Loucy (cell line): ENCODE results near the gene PLEK2.
"Not testable (repeated sequence)": the region's sequence is repeated elsewhere in the genome, so short reads cannot be mapped to it uniquely, and the experiment has no call there.

ENCODE experiments used
- H2AFZ ChIP-seq: fragments of 200-600 bp; sonication (generic); 2 replicates; pipeline ENCODE4 v1.6.0; 2016; ENCODE audit warnings: antibody characterized with exemption, mild to moderate bottlenecking, low read length, moderate library complexity
- H3F3A ChIP-seq: fragments of 200-600 bp; 2 replicates; pipeline ENCODE4 v1.6.0; 2016; ENCODE audit warnings: antibody characterized with exemption, low read depth, mild to moderate bottlenecking
- H3K27me3 ChIP-seq: fragments of 200-600 bp; sonication (generic); 2 replicates; pipeline ENCODE4 v1.6.1; 2014; ENCODE audit warnings: low read length, mild to moderate bottlenecking; ENCODE audit not compliant: insufficient read depth, poor library complexity, severe bottlenecking
- H3K36me3 ChIP-seq: fragments of 200-600 bp; sonication (generic); 2 replicates; pipeline ENCODE4 v1.6.1; 2016; ENCODE audit warnings: low read length; ENCODE audit not compliant: insufficient read depth
- H3K4me1 ChIP-seq: fragments of 200-600 bp; sonication (generic); 2 replicates; pipeline ENCODE4 v1.5.1; 2014; ENCODE audit warnings: low read length, mild to moderate bottlenecking; ENCODE audit not compliant: insufficient read depth, poor library complexity, severe bottlenecking
- H3K4me2 ChIP-seq: fragments of 200-600 bp; sonication (generic); 2 replicates; pipeline ENCODE4 v1.6.0; 2014; ENCODE audit warnings: antibody characterized with exemption, low read length, low read depth, mild to moderate bottlenecking; ENCODE audit not compliant: poor library complexity, severe bottlenecking
- H3K4me3 ChIP-seq: fragments of 200-600 bp; sonication (generic); 2 replicates; pipeline ENCODE4 v1.5.1; 2014; ENCODE audit warnings: low read length, mild to moderate bottlenecking, mixed read lengths; ENCODE audit not compliant: poor library complexity, severe bottlenecking
- H3K79me2 ChIP-seq: fragments of 200-600 bp; sonication (generic); 2 replicates; pipeline ENCODE4 v1.6.1; 2014; ENCODE audit warnings: low read length; ENCODE audit not compliant: insufficient read depth
- H3K9ac ChIP-seq: fragments of 200-600 bp; sonication (generic); 2 replicates; pipeline ENCODE4 v1.6.0; 2014; ENCODE audit warnings: mild to moderate bottlenecking, low read depth, low read length, moderate library complexity; ENCODE audit not compliant: poor library complexity, severe bottlenecking
- H3K9me2 ChIP-seq: fragments of 200-600 bp; sonication (generic); replicated peaks from 2 replicates; pipeline ENCODE4 v1.6.1; 2016; ENCODE audit warnings: low read depth, low read length, mixed read lengths
- H3K9me3 ChIP-seq: fragments of 200-600 bp; sonication (generic); 2 replicates; pipeline ENCODE4 v1.6.1; 2014; ENCODE audit warnings: mild to moderate bottlenecking, antibody characterized with exemption, low read length, low read depth; ENCODE audit not compliant: insufficient read depth
- H4K20me1 ChIP-seq: fragments of 200-600 bp; sonication (generic); 2 replicates; pipeline ENCODE4 v1.6.0; 2014; ENCODE audit warnings: antibody characterized with exemption, low read length, mild to moderate bottlenecking; ENCODE audit not compliant: insufficient read depth, poor library complexity, severe bottlenecking
- CTCF ChIP-seq: fragments of 200-600 bp; sonication (generic); conservative IDR thresholded peaks from 2 replicates; pipeline ENCODE4 v1.5.1; 2014; ENCODE audit warnings: mild to moderate bottlenecking, antibody characterized with exemption, low read length
- EZH2phosphoT487 ChIP-seq: fragments of 200-600 bp; IDR thresholded peaks from 2 replicates; pipeline ENCODE4 v1.6.1; 2018; ENCODE audit warnings: antibody characterized with exemption, mild to moderate bottlenecking, moderate library complexity, borderline replicate concordance

Gene PLEK2

GRCh38 chr14:67457782-67458181, 45.8 kb upstream of the PLEK2 start:
- Histone ChIP-seq H3K27me3 (no peaks in the 10 kb centered on the region), H4K20me1 (no peaks in the 10 kb centered on the region), H3K4me1 (no peaks in the 10 kb centered on the region), H3K9ac (no peak overlapping the region), H3K4me3 (no peak overlapping the region), H2AFZ (no peak overlapping the region), H3K9me2 (no peaks in the 10 kb centered on the region), H3F3A (no peaks in the 10 kb centered on the region), H3K79me2 (no peaks in the 10 kb centered on the region), H3K9me3 (no peaks in the 10 kb centered on the region), H3K36me3 (no peaks in the 10 kb centered on the region), H3K4me2 (no peak overlapping the region)
- no peak for TF ChIP-seq EZH2phosphoT487
- TF ChIP-seq CTCF, result no peak

GRCh38 chr14:67456732-67457131, 44.8 kb upstream of the PLEK2 start:
- H3K36me3 ChIP-seq, result no peaks in the 10 kb centered on the region
- H3K9ac ChIP-seq, result no peak overlapping the region
- TF ChIP-seq EZH2phosphoT487 (no peak), CTCF (no peak)
- no peak overlapping the region for H3K4me3 ChIP-seq
- H3K4me1 ChIP-seq, result no peaks in the 10 kb centered on the region
- H3K9me2 ChIP-seq, result no peaks in the 10 kb centered on the region
- no peaks in the 10 kb centered on the region for H3F3A ChIP-seq
- H3K4me2 ChIP-seq, result no peak overlapping the region
- H3K79me2 ChIP-seq, result no peaks in the 10 kb centered on the region
- H3K27me3 ChIP-seq, result no peaks in the 10 kb centered on the region
- no peak overlapping the region for H2AFZ ChIP-seq
- H4K20me1 ChIP-seq, result no peaks in the 10 kb centered on the region
- H3K9me3 ChIP-seq, result no peaks in the 10 kb centered on the region

GRCh38 chr14:67453575-67454300, 41.8 kb upstream of the PLEK2 start:
- no peaks in the 10 kb centered on the region for H3K79me2 ChIP-seq
- H4K20me1 ChIP-seq, result no peaks in the 10 kb centered on the region
- no peak overlapping the region for H3K9ac ChIP-seq
- H3K4me3 ChIP-seq, result no peak overlapping the region
- no peaks in the 10 kb centered on the region for H3K36me3 ChIP-seq
- H2AFZ ChIP-seq, result no peak overlapping the region
- no peak overlapping the region for H3K4me2 ChIP-seq
- no peaks in the 10 kb centered on the region for H3K9me2 ChIP-seq
- no peaks in the 10 kb centered on the region for H3F3A ChIP-seq
- TF ChIP-seq EZH2phosphoT487 (no peak), CTCF (no peak; the same call in 1 of the 2 replicates)
- H3K9me3 ChIP-seq, result no peaks in the 10 kb centered on the region
- no peaks in the 10 kb centered on the region for H3K27me3 ChIP-seq
- H3K4me1 ChIP-seq, result no peaks in the 10 kb centered on the region

- not testable (repeated sequence) for H3K4me1 ChIP-seq, H3K9me2 ChIP-seq, H3K4me2 ChIP-seq, H2AFZ ChIP-seq, H3K79me2 ChIP-seq, H3F3A ChIP-seq, H3K36me3 ChIP-seq, H3K27me3 ChIP-seq, H3K4me3 ChIP-seq, H3K9me3 ChIP-seq, H4K20me1 ChIP-seq, H3K9ac ChIP-seq
Measured at GRCh38 chr14:67451667-67452066, 39.7 kb upstream of the PLEK2 start.
